Psoas muscle (tissue), 8 donors: Measurements from ENCODE around the gene FDXR. TPM values are rescaled to one million over a fixed set of nuclear protein-coding genes. Genes with fewer than 3 reads are reported as not detected.
"Not testable (repeated sequence)": the region's sequence is repeated elsewhere in the genome, so short reads cannot be mapped to it uniquely, and the experiment has no call there.

Source experiments
- ATAC-seq, 4 donors: fragments of 200-7000 bp; cut with Tn5 transposase; one replicate each; pipeline ENCODE4 v1.9.1; 2020; ENCODE audit warnings: moderate library complexity in 3 of 4, mild to moderate bottlenecking in 2 of 4
- DNase-seq, 2 donors: peaks; one replicate each; pipeline ENCODE4 v3.0.0-alpha.2; 2020
- H3K27ac ChIP-seq: fragments of 200-600 bp; one replicate; pipeline ENCODE4 v1.8.0; 2022
- H3K27me3 ChIP-seq, 3 donors: fragments of 200-600 bp in 1 of 3; one replicate each; pipeline versions ENCODE4 v1.6.1 to v1.8.0; 2013 to 2022; ENCODE audit warnings: low read length in 2 of 3, mild to moderate bottlenecking in 2 of 3, moderate library complexity in 1 of 3; ENCODE audit not compliant: insufficient read depth in 3 of 3
- H3K36me3 ChIP-seq, 2 donors: fragments of 200-600 bp in 1 of 2; one replicate each; pipeline versions ENCODE4 v1.6.1 to v1.8.0; 2013 to 2022; ENCODE audit warnings: low read depth in 1 of 2, mild to moderate bottlenecking in 1 of 2, moderate library complexity in 1 of 2; ENCODE audit not compliant: insufficient read depth in 1 of 2
- H3K4me1 ChIP-seq: fragments of 200-600 bp; one replicate; pipeline ENCODE4 v1.8.0; 2022
- H3K4me3 ChIP-seq: fragments of 200-600 bp; one replicate; pipeline ENCODE4 v1.8.0; 2022; ENCODE audit warnings: mild to moderate bottlenecking
- H3K9me3 ChIP-seq: fragments of 200-600 bp; one replicate; pipeline ENCODE4 v1.8.0; 2022
- WGBS, 3 donors: extraction: QIAGEN DNeasy Blood & Tissue Kit; methylation state at CpG; one replicate each; pipeline versions ENCODE4 v1.1.6 to v1.1.7; 2013; 5-methylcytosine and 5-hydroxymethylcytosine counted together
- intact Hi-C, 2 donors: fragments of 100-400 bp; cut with DNase I; formaldehyde crosslinking; loops; one replicate each; pipeline versions ENCODE4 v1.11.0 to v1.14.2; 2022
- polyA plus RNA-seq, 3 donors: library from polyadenylated mRNA; stranded (reverse); fragments of 200-250 nt; gene quantifications; one replicate each; pipeline ENCODE4 v1.2.3, GENCODE V29; 2013
- total RNA-seq, 4 donors: library from RNA; stranded (reverse); fragmentation: NEBNext Ultra II Directional in 2 of 4; extraction: Animal tissue kit (Norgen Biotek cat#: 25700) in 2 of 4; gene quantifications; one replicate each; pipeline versions ENCODE4 v1.2.1 to v1.2.4, GENCODE V29; 2021 to 2023
- TF ChIP-seq, protein P1 (sequence below): fragments of 200-600 bp; IDR thresholded peaks from one replicate; pipeline ENCODE4 v1.8.0; 2022; ENCODE audit warnings: antibody characterized with exemption
- donor health status: healthy with polysubstance abuse.
- donor health status: DM: no; HTN: no; CAD: no; lungs with moderate emphysema.
- donor health status: Bipolar disorder and iron deficiency.
- donor health status: healthy.
- donor health status: DM: yes; HTN: yes; CAD: no.
- donor health status: DM: no; HTN: no; CAD: no.
- donor health status: DM: no; HTN: no; CAD: no.
- donor health status: DM: yes; HTN: yes; CAD: no.

The FDXR gene
- total and polyA plus RNA-seq, 7 donors = 3.0 to 7.9 (median 3.7) TPM

GRCh38 chr17:74917430-74917829 is 44.6 kb upstream of the FDXR start:
- Histone ChIP-seq H3K27me3 (peaks cover 0 to 70% (median 2%) of the 10 kb centered on the region in 3 donors), H3K9me3 (no peaks in the 10 kb centered on the region), H3K4me1 (no peaks in the 10 kb centered on the region), H3K27ac (no peak overlapping the region), H3K36me3 (no peaks in the 10 kb centered on the region), H3K4me3 (no peak overlapping the region)
- 58 to 67% (median 60%) methylated on average over 10 of the region's 10 CpGs for WGBS, 3 donors
- intact Hi-C loops = no loop called here
- no peak for DNase-seq
- no peak for ATAC-seq
- TF ChIP-seq, protein P1, sequence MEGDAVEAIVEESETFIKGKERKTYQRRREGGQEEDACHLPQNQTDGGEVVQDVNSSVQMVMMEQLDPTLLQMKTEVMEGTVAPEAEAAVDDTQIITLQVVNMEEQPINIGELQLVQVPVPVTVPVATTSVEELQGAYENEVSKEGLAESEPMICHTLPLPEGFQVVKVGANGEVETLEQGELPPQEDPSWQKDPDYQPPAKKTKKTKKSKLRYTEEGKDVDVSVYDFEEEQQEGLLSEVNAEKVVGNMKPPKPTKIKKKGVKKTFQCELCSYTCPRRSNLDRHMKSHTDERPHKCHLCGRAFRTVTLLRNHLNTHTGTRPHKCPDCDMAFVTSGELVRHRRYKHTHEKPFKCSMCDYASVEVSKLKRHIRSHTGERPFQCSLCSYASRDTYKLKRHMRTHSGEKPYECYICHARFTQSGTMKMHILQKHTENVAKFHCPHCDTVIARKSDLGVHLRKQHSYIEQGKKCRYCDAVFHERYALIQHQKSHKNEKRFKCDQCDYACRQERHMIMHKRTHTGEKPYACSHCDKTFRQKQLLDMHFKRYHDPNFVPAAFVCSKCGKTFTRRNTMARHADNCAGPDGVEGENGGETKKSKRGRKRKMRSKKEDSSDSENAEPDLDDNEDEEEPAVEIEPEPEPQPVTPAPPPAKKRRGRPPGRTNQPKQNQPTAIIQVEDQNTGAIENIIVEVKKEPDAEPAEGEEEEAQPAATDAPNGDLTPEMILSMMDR = no peak

GRCh38 chr17:74916851-74917199 is 44.0 kb upstream of the FDXR start:
- WGBS, 3 donors = 87 to 92% (median 92%) methylated on average over 11 of the region's 11 CpGs
- ATAC-seq (no peak), DNase-seq (no peak)
- Histone ChIP-seq H3K27me3 (peaks cover 0 to 64% (median 1%) of the 10 kb centered on the region in 3 donors), H3K36me3 (no peaks in the 10 kb centered on the region), H3K4me1 (no peaks in the 10 kb centered on the region), H3K4me3 (no peak overlapping the region), H3K9me3 (no peaks in the 10 kb centered on the region), H3K27ac (no peak overlapping the region)
- TF ChIP-seq, protein P1 = no peak
- intact Hi-C loops = no loop called here

DNA sequence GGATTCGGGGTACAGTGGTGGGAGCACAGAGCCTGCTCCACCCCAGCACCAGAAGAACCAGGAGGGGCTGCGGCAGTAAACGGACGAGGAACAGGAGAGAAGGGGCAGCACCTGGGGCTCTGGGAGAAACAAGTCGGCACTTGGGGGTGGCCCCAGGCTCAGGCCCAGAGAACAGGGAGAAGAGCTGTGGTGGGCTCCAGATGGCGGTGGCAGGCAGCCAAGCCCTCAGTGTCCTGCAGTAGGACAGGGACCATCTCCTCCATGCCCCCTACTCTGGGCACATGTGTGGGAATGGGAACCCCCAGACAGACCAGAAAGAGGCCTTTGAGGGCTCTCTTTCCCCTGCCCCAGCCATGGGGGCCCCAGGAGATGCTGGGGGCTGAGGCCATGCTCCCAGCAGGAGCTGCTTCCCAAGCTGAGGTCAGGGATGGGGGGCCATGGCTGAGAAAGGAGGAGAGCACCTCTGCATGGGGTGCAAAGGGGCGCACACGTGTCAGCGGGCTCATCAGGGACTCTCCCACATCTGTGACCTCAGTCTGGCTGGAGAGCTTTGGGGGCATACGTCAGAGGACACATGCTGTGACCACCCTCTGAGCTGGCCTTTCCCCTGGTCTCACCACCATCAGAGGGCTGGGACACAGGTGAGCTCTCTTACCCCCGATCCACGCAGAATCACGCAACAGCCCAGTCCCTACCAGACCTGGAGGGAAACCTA is 43.5 kb upstream of the FDXR start:
- no peak for ATAC-seq
- H3K27ac ChIP-seq = no peak overlapping the region
- H3K4me1 ChIP-seq = no peaks in the 10 kb centered on the region
- no peaks in the 10 kb centered on the region for H3K36me3 ChIP-seq
- WGBS, 3 donors = 72 to 74% (median 73%) methylated on average over 13 of the region's 13 CpGs
- no peaks in the 10 kb centered on the region for H3K9me3 ChIP-seq
- intact Hi-C loops = no loop called here
- no peak for DNase-seq
- H3K4me3 ChIP-seq = no peak overlapping the region
- TF ChIP-seq, protein P1 = no peak
- H3K27me3 ChIP-seq = peaks cover 0 to 58% (median 0%) of the 10 kb centered on the region in 3 donors

DNA sequence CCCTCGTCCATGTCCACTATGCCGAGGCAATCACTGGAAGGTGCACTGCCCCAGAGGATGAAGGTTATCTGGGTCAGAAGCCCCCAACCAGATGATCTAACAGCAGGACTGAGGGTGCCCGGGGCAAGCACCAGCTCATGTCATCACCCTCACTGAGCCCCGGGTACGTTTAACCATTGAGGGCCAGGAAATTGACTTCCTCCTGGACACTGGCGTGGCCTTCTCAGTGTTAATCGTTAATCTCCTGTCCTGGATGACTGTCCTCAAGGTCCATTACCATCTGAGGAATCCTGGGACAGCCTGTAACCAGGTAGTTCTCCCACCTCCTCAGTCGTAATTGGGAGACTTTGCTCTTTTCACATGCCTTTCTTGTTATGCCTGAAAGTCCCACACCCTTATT is 38.6 kb upstream of the FDXR start:
- 64 to 83% (median 75%) methylated on average over 8 of the region's 8 CpGs for WGBS, 3 donors
- intact Hi-C loops, H3K4me3 ChIP-seq, H3K36me3 ChIP-seq, H3K27ac ChIP-seq, H3K4me1 ChIP-seq, H3K9me3 ChIP-seq, DNase-seq, ATAC-seq: not testable (repeated sequence)
- peaks cover 0 to 24% (median 0%) of the 10 kb centered on the region in 3 donors for H3K27me3 ChIP-seq

DNA sequence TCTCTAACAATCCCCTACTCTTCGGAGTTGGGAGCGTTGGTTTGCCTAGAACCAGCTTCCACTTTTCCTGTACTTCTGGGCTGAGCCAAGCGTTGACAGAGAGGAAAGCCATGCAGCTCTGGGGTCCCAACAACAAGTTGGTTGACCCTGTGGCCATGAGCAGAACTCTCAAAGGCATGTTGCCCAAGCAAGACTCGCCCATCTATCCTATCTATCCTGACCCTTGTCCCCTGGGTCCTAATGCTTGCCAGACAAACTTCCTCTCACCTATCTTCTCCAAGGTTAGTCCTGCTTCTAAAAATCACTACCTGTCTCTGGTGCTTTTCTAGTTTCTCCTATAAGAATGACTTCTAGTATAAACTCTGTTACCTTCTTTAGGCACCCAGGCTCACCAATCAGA is 36.3 kb upstream of the FDXR start:
- not testable (repeated sequence) for DNase-seq, ATAC-seq, H3K9me3 ChIP-seq, H3K27ac ChIP-seq, H3K4me3 ChIP-seq, H3K4me1 ChIP-seq, H3K36me3 ChIP-seq
- intact Hi-C loops = loop anchor here in 1 of 2 donors (10.0 kb wide), 1 partner anchor 56 kb away; no protein-coding TSS in a partner anchor
- H3K27me3 ChIP-seq = peaks cover 0 to 23% (median 0%) of the 10 kb centered on the region in 3 donors
- WGBS, 3 donors = 62 to 68% (median 67%) methylated on average over 4 of the region's 4 CpGs
